Stomach (tissue), 4 donors: Measurements from ENCODE around the gene LCE5A.

Experiments
- POLR2A ChIP-seq, 4 donors: fragments of 450-650 bp; IDR thresholded peaks; one replicate each; pipeline ENCODE4 v1.6.1; 2016; ENCODE audit warnings: antibody characterized with exemption in 4 of 4, control low read depth in 2 of 4, mild to moderate bottlenecking in 1 of 4, moderate library complexity in 1 of 4
- POLR2AphosphoS5 ChIP-seq, 3 donors: sonication (generic); formaldehyde crosslinking; IDR thresholded peaks; one replicate each; pipeline ENCODE4 v1.6.1; 2016; ENCODE audit warnings: antibody characterized with exemption in 3 of 3
- TF ChIP-seq, protein P1 (sequence below), 7 experiments: fragments of 450-650 bp in 4 of 7; fragments of 200-600 bp in 3 of 7; sonication (generic) in 3 of 7; IDR thresholded peaks; one replicate each; pipeline ENCODE4 v1.5.1; 2016 to 2019; ENCODE audit warnings: antibody characterized with exemption in 7 of 7, control low read depth in 2 of 7, mild to moderate bottlenecking in 1 of 7

DNA sequence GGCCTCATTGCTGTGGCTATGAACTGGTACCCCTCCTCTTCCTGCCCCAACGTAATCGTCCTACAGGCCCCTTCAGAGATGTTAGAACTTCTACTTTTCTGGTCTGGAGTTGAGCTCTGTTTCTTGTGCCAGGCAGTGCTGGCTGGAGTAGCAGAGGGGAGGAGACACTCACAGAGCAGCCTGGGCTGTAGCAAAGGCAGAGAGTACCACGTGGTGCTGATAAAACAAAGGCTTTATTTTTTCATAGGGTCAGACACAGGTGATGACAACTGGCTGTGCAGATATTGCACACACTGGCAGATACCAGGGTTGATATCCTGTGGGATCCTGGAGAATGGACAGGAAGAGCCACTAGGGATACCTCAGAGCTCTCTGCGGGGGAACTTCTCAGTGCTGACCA lies 26.9 kb downstream of the LCE5A start:
- TF ChIP-seq POLR2AphosphoS5 (IDR thresholded peaks at IDR 0.05): no peak
- TF ChIP-seq, protein P1, sequence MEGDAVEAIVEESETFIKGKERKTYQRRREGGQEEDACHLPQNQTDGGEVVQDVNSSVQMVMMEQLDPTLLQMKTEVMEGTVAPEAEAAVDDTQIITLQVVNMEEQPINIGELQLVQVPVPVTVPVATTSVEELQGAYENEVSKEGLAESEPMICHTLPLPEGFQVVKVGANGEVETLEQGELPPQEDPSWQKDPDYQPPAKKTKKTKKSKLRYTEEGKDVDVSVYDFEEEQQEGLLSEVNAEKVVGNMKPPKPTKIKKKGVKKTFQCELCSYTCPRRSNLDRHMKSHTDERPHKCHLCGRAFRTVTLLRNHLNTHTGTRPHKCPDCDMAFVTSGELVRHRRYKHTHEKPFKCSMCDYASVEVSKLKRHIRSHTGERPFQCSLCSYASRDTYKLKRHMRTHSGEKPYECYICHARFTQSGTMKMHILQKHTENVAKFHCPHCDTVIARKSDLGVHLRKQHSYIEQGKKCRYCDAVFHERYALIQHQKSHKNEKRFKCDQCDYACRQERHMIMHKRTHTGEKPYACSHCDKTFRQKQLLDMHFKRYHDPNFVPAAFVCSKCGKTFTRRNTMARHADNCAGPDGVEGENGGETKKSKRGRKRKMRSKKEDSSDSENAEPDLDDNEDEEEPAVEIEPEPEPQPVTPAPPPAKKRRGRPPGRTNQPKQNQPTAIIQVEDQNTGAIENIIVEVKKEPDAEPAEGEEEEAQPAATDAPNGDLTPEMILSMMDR (IDR thresholded peaks at IDR 0.05): no peak
- no peak for TF ChIP-seq POLR2A (IDR thresholded peaks at IDR 0.05)
